HCEC 1CT (cell line): ENCODE measurements around the gene EXOC2.

Source experiments
- DNase-seq: peaks from one replicate; pipeline ENCODE4 v3.0.0-alpha.2; 2017

The EXOC2 gene

GRCh38 chr6:439641-440167, 253.2 kb downstream of the EXOC2 start:
- DNase-seq, result no peak

DNA sequence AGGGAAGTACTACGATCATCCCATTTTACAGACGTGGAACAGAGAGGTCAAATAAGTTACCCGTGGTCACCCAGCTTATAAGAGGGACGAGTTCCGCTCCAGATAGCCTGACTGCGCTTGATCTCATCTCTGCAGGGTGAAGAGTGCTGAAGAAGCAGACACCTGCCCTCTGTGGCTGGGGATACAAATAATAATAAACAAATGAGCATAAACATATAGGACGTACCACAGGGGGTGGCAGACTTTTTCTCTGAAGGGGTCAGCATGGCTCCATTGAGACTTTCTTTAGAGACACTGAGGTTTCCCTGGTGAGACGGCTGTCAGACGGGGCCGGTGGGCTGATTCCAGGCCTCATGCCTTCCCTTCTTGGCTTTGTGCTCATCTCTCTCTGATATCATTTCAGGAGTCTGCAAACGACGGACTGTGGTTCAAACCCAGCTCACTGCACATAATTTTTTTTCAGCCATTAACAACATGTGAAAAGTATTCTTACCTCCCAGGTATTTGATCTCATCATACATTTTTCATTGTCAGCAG, 254.2 kb downstream of the EXOC2 start:
- DNase-seq, result no peak

GRCh38 chr6:437037-437392, 255.9 kb downstream of the EXOC2 start:
- DNase-seq, result peak; percentile 7

DNA sequence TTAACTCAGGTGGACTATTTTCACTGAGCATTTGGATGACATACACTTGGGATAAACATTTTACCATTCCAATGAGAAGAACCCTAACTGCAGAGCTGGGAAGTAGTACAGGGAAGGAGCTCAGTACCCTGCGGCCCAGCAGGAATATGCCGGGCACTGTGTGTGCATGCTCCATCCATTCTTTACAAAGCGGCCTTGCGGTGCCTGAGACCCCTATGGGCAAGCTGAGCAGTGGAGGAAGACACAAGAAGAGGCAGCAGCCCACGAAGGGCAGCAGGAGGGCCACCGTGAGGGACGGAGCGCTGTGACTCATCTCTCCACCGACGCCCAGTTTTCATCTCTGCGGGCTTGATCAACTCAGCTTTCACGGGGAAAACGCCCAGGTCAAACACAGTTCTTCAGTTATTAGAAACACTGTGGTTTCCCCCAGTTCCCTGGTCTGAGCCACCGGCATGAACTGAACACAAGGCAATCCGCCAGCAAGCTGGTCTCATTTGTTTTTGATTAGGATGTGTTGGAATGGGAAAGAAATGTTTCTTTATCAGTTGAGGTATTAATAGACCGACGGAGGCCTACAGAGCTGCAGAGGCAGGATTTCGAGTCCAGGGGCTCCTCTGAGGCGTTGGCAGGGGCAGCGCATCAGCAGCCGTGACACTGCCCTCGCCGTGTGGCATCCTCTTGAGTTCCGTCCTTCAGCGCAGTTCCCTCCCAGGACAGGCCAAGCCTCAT, 256.5 kb downstream of the EXOC2 start:
- DNase-seq, result no peak

GRCh38 chr6:435441-436307, 257.3 kb downstream of the EXOC2 start:
- no peak for DNase-seq
